HuH-7.5 (cell line): ENCODE results near the gene PRKRIP1.
"Not testable (repeated sequence)": the region's sequence is repeated elsewhere in the genome, so short reads cannot be mapped to it uniquely, and the experiment has no call there.

Source experiments
- DNase-seq: peaks from one replicate; pipeline ENCODE4 v3.0.0; 2011; ENCODE audit warnings: low spot score

PRKRIP1 gene

DNA sequence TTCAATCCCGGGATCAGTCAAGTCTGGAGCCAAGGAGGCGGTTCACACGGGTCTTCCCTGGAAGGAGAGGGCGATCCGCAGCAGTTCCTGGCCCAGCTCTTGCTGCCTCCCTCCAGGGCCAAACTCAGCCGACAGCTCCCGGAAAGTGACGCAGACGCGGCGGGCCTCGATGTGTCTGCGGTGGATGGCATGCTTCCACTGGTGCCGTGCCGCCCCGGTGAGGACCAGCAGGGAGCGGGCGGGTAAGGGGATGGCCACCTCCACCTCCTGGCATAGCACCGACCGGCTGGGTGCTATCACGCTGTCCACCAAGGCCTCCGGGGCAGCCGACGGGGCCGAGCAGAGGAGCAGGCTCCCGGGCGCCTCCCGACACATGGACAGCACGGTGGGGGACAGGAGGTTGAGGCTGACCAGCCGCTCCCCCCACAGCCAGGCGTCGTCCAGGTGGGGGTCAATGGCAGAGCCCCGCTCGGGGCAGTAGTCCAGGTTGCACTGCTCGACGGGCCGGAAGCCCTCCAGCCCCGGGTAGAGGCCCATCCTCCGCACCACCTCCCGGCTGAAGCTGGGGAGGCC lies 61.3 kb downstream of the PRKRIP1 start:
- no peak for DNase-seq

DNA sequence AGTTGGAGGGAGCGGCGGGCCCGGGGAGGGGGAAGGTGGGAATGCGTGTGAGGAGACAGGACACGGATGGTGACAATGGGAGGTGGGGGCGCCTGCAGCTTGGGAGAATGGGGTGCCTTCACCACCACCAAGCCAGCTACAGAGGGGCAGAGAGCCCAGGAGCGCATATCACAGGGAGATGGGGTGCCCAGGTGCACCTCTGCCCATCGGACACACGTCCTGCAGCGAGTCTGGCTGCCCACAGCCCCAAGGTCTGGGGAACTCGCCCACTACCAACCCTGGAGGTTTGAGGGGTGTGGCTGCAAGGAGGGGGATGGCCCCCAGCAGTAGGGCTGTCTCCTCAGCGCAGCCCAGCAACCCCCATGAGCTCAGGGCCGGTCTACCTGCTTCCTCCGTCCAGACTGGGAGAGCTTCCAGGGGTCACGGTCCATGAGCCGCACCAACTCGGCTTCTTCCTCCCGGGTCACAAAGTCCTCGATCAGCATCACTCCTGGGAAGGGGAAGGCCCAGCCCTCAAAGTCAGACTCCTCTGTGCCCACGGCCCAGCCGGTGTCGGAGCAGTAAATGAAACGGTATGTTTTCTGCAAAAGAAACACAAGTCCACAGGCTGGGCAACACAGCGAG lies 63.2 kb downstream of the PRKRIP1 start:
- DNase-seq: no peak

DNA sequence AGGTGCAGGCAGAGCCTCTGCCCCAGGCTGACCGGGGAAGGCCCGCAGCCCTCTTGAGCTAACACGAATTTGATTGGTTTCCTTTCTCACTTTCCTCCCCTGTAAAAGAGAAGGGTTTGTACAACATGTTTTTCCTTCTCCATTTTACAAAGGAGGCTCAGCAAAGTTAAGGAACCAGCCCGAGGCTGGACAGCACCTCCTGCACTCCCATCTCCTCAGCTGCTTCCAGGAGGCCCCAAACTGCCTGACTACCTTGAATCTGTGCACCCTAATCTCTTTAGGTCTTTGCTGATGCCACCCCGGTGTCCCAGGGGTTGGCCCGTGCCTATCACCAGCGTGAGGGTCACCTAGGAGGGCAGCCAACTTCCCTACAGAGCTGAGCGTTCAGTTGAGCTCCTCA lies 64.3 kb downstream of the PRKRIP1 start:
- DNase-seq: no peak

DNA sequence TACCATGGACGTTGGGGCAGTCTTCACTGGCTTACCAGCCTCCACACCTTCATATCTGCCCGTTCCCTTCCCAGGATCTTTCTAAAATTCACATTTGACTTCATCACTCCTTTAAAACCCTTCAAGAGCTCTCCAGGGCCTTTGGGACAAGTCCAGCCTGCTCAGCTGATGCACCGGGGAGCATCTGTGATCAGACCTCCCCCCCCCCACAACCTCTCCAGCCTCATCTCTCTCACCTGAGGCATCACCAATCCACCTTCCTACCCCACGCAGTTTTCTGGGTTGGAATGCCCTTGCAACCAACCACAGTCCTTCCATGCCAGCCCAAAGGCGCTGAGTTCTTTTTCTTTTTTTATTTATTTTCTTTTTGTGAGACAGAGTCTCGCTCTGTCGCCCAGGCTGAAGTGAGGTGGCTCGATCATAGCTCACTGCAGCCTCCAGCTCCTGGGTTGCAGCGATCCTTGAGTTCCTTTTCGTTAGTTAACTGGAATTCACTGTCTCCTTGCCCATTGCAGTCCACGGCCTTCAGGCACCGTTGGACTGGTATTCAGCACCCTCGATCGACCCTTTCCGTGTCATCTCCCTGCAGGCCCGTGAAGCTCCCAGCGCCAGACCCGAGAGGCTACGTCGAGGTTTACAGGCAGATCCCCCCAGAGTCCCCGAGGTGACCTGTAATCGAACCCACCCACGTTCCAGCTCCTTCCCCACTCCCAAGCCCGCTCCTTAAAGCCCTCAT lies 67.8 kb downstream of the PRKRIP1 start:
- DNase-seq: no peak

DNA sequence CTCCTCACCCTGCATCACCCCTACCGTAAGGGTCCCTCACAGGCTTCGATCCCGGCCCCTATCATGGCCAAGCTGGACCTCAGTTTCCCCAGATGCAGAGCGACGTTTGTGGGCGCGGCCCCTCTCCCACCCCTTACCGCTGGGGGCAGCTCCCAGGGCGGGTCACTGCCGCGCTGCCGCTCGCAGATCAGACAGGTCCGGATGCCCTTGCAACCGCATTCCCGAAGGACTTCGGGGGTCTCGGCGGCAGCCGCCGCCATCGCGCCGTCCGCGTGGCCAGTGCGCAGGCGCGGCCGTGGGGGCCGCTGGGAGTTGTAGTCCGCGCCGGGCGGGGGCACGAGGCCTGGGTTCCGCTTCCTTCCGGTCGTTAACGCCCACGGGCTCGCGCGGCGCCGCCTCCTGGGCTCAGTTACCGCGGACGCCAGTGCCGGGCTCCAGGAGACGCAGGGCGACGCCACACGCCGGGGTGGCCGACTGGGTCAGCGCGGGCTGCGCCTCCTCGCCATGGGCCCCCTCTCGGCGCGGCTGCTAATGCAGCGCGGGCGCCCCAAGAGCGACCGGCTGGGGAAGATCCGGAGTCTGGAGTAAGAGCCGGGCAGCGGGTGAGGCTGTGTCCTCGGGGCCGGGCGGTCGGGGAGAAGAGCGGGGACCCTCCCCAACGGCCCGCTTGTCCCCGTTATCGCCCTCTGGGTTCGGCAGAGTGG lies 68.6 kb downstream of the PRKRIP1 start, which contains the start of the genes ALKBH4 and LRWD1:
Gene ALKBH4 (minus strand): TSS at position 287 of the 704 bp plus-strand sequence. CDS start 27 bp downstream, at position 260.
Gene LRWD1 (plus strand): TSS at position 408 of the 704 bp plus-strand sequence. CDS start 97 bp downstream, at position 505.
- peak; percentile 99 for DNase-seq

DNA sequence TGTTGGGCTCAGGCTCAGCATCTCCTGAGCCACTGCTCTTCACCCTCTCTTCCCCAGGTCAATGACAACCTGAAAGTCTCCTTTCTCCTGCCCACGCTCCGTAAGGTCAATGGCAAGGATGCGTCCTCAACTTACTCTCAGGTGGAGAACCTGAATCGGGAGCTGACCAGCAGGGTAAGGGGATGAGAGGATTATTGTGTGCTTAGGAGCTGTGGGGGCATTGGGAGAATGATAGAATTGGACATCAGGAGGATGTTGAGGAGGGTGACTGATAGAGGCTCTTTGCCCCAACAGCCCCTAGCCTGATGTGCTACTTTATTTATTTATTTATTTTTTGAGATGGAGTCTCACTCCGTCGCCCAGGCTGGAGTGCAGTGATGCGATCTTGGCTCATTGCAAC lies 69.9 kb downstream of the PRKRIP1 start:
- no peak for DNase-seq

DNA sequence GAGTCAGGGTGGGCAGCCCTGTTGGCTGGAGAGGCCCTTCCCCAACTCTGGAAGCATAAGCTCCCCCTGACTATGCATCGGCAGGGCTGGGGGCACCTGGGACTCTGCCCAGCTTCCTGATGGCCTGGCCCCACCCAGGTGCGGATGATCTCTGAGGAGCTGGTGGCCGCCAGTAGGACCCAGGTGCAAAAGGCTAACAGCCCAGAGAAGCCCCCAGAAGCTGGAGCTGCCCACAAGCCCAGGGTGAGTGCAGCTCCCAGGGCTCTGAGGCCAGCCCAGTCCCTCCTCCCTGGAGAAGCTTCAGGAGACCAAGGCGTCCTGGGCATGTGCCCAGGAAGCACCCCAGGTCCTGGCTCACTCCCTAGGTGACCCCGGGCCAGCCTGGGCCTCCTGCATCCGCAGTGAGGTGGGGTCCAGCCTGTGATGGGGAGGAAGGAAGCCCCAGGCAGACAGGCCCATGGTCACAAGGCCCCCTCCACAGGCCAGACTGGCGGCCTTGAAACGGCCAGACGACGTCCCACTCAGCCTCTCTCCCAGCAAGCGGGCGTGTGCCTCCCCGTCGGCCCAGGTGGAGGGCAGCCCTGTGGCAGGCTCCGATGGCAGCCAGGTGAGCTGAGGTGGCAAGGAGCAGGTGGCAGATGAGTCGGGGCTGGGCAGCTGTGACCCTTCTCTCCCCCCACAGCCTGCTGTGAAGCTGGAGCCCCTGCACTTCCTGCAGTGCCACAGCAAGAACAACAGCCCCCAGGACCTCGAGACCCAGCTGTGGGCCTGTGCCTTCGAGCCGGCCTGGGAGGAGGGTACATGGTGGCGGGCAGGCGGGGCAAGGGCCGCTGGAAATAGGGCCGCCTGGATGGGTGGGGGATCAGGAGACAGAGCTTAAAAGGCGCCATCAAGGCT lies 71.7 kb downstream of the PRKRIP1 start:
- DNase-seq: no peak

DNA sequence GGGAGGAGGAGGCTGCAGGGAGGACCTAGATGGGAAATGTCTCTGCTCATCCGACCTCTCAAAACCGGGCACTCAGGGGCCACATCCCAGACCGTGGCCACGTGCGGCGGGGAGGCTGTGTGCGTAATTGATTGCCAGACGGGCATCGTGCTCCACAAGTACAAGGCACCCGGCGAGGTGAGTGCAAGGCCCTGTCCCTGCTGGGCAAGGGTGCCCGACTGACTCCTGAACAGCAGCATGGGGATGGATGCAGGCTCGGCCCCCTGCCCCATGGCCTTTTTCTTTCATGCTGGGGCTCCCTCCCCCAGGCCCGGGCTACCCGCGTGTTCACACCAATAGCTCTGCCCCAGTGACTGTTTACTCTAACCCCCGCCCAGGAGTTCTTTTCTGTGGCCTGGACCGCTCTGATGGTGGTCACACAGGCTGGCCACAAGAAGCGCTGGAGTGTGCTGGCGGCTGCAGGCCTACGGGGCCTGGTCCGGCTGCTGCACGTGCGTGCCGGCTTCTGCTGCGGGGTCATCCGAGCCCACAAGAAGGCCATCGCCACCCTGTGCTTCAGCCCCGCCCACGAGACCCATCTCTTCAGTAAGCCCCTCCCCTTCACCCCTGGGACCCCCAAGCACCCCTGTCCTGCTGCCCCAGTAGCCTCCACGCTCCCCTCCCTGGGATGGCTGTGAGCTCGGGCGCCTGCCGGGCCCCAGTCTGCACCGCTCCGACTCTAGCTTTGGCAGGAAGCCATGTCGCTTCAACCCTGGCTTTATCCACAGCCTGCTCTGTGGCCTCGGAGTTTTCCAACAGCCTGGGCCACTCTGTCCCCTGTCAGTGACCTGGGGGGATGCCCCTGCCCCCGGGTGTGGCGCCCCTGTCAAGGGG lies 72.6 kb downstream of the PRKRIP1 start:
- no peak for DNase-seq

DNA sequence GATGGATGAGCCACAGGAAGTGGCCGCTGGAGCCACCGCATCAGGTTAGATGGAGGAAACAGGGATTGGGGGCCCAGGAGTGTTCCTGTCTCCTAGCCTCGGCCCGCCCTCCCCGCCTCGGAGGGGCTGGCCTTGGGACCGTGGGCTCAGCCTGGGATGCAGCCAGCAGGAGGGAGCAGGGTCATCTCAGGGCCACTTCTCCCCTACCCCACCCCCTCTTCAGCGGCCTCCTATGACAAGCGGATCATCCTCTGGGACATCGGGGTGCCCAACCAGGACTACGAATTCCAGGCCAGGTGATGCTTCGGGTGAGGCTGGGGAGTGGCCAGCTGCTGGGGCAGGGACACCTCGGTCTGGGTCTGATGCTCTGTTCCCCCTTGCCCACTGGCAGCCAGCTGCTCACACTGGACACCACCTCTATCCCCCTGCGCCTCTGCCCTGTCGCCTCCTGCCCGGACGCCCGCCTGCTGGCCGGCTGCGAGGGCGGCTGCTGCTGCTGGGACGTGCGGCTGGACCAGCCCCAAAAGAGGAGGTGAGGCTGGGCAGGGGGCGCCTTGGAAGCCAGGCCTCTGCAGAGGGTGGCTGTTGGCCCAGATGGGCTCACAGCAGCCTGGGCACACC lies 73.3 kb downstream of the PRKRIP1 start:
- no peak for DNase-seq

DNA sequence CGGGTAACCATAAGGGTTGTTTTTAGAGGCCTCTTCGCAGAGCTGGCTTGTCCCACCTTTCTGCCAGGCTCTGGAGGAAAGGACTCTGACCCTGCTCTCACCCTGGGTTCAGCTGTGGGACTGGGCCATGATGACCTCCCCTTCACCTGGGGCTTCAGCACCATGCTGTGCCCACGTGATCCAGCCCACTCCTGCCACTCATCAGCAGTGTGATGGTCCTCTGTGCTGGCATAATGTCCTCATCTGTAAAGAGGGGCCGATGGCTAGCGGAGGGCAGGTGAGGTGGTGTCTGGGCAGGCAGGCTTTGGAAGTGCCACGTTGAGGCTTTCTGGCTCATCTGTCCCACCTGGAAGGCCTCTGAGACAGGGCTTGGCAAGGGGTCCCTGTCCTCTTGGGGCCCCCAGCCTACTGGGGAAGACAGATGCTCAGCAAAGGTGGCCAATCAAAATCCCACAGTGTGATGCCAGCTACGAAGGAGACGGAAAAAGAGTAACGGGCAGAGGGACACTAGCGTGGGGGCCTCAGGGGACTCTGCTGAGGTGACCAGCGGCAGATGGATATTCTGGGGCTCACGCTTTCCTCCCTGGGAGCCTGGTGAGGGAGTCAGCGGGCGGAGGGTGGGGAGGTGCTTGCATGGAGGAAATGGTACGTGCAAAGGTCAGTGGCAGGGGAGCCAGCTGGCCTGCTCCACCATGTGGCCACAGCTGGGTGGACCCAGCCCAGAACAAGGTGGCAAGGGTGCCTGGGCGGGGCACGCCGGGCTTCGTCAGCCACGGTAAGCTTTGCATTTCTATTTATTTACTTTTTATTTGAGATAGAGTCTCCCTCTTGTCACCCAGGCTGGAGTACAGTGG lies 74.0 kb downstream of the PRKRIP1 start:
- DNase-seq: no peak

DNA sequence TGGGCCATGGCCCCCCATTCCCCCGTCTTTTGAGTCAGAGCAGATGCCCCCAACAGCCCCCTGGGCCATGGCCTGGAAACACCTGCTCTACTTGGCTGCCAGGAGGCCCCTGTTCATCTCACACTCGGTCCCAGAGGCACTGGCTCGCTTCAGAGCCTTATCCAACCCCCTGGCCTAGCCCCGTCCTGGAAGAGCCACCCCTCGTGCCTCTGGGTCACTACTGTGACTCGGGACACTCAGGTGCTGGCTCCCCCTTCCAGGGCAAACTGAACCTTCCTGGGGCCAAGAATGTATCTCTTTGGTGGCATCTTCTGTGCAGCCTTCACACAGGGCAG lies 75.6 kb downstream of the PRKRIP1 start:
- no peak for DNase-seq

DNA sequence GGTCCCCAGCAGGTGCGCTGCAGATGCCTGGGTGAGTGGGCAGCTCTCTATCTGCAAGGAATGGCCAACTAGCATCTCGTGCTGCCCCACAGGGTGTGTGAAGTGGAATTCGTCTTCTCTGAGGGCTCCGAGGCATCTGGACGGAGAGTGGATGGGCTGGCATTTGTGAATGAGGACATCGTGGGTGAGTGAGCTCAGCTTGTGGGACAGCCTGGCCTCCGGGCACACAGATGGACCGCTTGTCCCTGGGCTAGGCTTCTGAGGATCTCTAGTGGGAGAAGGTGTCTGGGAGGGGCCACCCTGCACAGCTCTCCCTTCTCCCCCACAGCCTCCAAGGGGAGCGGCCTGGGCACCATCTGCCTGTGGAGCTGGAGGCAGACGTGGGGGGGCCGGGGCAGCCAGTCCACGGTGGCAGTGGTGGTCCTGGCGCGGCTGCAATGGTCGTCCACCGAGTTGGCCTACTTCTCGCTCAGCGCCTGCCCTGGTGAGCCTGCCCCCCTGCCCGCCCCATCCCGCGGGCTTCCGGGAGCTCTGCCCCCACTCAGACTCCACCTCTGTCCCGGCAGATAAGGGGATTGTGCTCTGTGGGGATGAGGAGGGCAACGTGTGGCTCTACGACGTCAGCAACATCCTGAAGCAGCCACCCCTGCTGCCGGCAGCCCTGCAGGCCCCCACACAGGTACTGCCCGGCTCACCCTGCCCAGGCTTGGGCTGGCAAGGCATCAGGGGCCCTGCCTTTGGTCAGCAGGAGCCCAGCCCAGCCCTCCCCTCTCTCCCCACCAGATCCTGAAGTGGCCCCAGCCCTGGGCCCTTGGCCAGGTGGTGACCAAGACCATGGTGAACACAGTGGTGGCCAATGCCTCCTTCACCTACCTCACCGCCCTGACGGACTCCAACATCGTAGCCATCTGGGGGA lies 76.2 kb downstream of the PRKRIP1 start:
- DNase-seq: no peak

DNA sequence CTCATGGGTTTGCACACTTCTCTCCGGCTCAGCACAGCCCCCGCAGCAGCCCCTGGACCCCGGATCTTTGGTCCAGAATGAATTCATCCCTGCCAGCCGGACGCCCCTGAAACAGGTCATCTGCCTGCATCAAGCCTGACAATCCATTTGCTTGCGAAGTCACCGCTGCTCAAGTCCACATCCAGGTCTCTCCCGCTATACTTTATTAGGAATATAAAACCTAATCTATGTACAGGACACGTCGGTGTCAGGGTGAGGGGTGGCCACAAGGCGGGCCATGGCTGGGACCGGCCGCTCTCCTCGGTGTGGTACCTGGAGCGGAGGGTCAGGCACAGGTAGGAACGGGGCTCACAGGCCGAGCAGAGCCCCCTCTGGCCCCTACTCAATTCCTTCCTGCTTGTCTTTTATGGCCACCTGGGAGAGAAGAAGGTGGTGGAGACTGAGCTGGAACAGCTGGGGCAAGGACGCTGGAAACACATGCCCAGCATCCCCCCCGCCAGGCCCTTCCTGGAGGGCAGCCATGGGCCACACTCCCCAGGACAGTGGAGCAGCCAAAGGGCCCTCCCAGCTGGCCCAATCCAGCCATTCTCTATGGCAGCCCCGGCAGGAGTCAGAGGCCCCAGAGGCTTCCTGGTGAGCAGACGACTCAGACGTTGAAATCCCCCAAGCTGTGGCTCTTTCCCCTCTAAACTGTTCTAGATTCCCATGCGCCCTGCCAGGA lies 77.3 kb downstream of the PRKRIP1 start:
- no peak for DNase-seq

DNA sequence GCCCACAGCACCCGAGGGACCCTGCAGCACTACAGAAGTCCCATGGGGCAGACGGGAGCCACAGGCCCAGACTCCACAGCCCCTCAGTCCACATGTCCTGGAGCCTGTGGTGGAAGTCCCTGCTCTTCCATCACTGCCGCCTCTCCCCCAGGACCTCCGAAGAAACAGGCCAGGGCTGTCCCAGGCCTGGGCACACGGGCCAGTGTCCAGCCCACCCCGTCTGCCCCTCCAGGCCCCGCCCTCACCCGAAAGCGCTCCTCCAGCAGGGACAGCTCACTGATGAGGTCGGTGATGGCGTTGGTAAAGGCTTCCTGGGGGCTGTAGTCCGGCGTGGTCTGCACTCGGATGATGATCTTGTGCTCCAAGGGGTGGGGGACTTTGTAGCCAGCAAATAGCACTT lies 78.0 kb downstream of the PRKRIP1 start:
- DNase-seq: not testable (repeated sequence)

DNA sequence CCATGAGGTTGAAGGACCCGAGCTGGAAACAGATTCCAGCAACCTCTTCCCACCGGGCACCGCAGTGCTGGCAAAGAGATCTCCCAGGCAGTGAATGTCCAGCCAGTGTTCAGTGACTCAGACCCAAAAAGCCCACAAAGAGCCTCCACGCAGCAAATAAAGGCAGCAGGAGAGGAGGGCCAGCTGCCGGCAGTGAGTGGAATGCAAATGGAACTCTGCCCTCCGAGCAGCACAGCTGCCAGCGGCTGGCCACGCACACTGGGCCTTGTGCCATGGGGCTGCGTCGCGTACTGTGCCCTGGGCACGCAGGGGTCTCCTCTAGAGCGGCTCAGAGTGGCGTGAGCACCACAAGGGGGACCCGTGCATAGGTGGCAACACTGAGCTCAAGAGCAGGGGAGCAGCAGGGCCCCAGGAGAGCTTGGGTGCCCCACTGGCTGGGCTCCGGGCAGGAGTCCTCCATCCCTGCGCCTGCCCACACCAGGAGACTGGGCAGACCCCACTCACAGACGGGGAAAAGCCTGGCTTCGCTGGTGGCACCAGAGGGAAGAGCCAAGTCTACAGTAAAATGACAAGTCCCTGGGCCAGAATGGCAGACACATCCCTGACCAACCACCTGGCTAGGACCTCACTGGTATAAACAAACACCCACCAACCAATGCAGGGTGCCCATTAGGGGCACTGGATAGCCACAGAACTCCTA lies 78.7 kb downstream of the PRKRIP1 start:
- DNase-seq: not testable (repeated sequence)
